Caco-2 (cell line): ENCODE results near the gene TMCO6. TPM values are rescaled to one million over a fixed set of nuclear protein-coding genes. Genes with fewer than 3 reads are reported as not detected.
"Not testable (repeated sequence)": the region's sequence is repeated elsewhere in the genome, so short reads cannot be mapped to it uniquely, and the experiment has no call there.

ENCODE experiments used
- Bru-seq: library from RNA; stranded (reverse); fragments of 400-500 nt; gene quantifications from one replicate; lab custom pipeline; 2021; lab: Mats Ljungman, UMichigan
- BruChase-seq, 2 experiments: library from RNA; stranded (reverse); fragments of 400-500 nt; gene quantifications; one replicate each; lab custom pipeline; 2021; lab: Mats Ljungman, UMichigan
- BruUV-seq: library from RNA; stranded (reverse); fragments of 400-500 nt; replicated peaks from 2 replicates; lab custom pipeline; 2021; lab: Mats Ljungman, UMichigan
- CTCF ChIA-PET: fragments of 300-600 bp; sonication (Branson Sonifier 250); formaldehyde crosslinking; loops from one replicate; lab custom pipeline; 2022; ENCODE audit warnings: antibody characterized with exemption; lab: Charles Lee
- POLR2A ChIA-PET: fragments of 300-600 bp; sonication (Branson Sonifier 250); formaldehyde crosslinking; loops from one replicate; lab custom pipeline; 2022; ENCODE audit warnings: antibody characterized with exemption; lab: Charles Lee
- DNase-seq, 2 experiments: peaks; one replicate each; pipeline versions ENCODE4 v3.0.0 to v3.0.0-alpha.2; 2020 to 2022
- H3K27me3 ChIP-seq: replicated peaks from 2 replicates; pipeline ENCODE4 v1.6.0; 2011; ENCODE audit warnings: low read length; ENCODE audit not compliant: control insufficient read depth, insufficient read depth
- H3K36me3 ChIP-seq: 2 replicates; pipeline ENCODE4 v1.5.1; 2011; ENCODE audit warnings: low read length; ENCODE audit not compliant: control insufficient read depth, insufficient read depth
- H3K4me1 ChIP-seq: fragments of 250-450 bp; sonication (Bioruptor Pico); 2 replicates; pipeline ENCODE4 v1.5.1; 2020; ENCODE audit warnings: mild to moderate bottlenecking
- H3K4me3 ChIP-seq: 2 replicates; pipeline ENCODE4 v1.5.1; 2011; ENCODE audit warnings: low read depth, mild to moderate bottlenecking, control low read depth, low read length
- H3K9me3 ChIP-seq: fragments of 250-450 bp; sonication (Bioruptor Pico); 2 replicates; pipeline ENCODE4 v1.5.1; 2020; ENCODE audit warnings: mild to moderate bottlenecking, moderate library complexity
- H3K27ac Mint-ChIP-seq: one replicate; pipeline ENCODE4 v1.8.0; 2022; ENCODE audit warnings: mixed read lengths; ENCODE audit not compliant: unreplicated experiment
- H3K27me3 Mint-ChIP-seq: one replicate; pipeline ENCODE4 v1.8.0; 2022; ENCODE audit warnings: mixed read lengths; ENCODE audit not compliant: insufficient read depth, unreplicated experiment
- H3K36me3 Mint-ChIP-seq: one replicate; pipeline ENCODE4 v1.8.0; 2022; ENCODE audit warnings: mild to moderate bottlenecking, mixed read lengths; ENCODE audit not compliant: insufficient read depth, unreplicated experiment
- H3K4me1 Mint-ChIP-seq: one replicate; pipeline ENCODE4 v1.8.0; 2022; ENCODE audit warnings: low read depth, mixed read lengths; ENCODE audit not compliant: unreplicated experiment
- H3K4me3 Mint-ChIP-seq: one replicate; pipeline ENCODE4 v1.8.0; 2022; ENCODE audit warnings: mild to moderate bottlenecking, moderate library complexity, mixed read lengths; ENCODE audit not compliant: unreplicated experiment
- H3K9me3 Mint-ChIP-seq: one replicate; pipeline ENCODE4 v1.8.0; 2022; ENCODE audit warnings: mixed read lengths; ENCODE audit not compliant: unreplicated experiment
- CTCF ChIP-seq, 2 experiments: fragments of 200-600 bp in 1 of 2; IDR thresholded peaks; 1 replicate in 1 of 2; 2 replicates in 1 of 2; pipeline versions ENCODE4 v1.5.1 to v1.8.0; 2011 to 2022; ENCODE audit warnings: antibody characterized with exemption in 1 of 2, control low read depth in 1 of 2, inconsistent platforms in 1 of 2, low read depth in 1 of 2, low read length in 1 of 2, mild to moderate bottlenecking in 1 of 2, moderate library complexity in 1 of 2; ENCODE audit not compliant: insufficient read depth in 1 of 2, severe bottlenecking in 1 of 2, unreplicated experiment in 1 of 2
- intact Hi-C: fragments of 100-400 bp; cut with micrococcal nuclease; formaldehyde crosslinking; loops from one replicate; pipeline ENCODE4 v1.10.0; 2022; ENCODE audit not compliant: unreplicated experiment
- long read RNA-seq: library from polyadenylated mRNA; stranded (forward); transcript quantifications from one replicate; pipeline ENCODE4 v2.0.0, GENCODE V29; 2022
- total RNA-seq: library from RNA; stranded (reverse); gene quantifications from 2 replicates; pipeline ENCODE4 v1.2.3, GENCODE V29; 2022

The TMCO6 gene
- 37.8 and 46.4 TPM in 2 replicates for total RNA-seq
- Bru-seq, nascent RNA, result percentile 84 among the genes with signal in this experiment
- percentile 78 among the genes with signal in this experiment for BruChase-seq, experiment 1, labeled RNA remaining after a 2-hour chase
- percentile 71 among the genes with signal in this experiment for BruChase-seq, experiment 2, labeled RNA remaining after a 6-hour chase
- long read RNA-seq, transcript TMCO6-203 (12 exons, 1,887 nt), result major isoform, 8 of 27 reads
- long read RNA-seq, partial matches to known transcripts, result 5 of 27 reads
- long read RNA-seq, other reads (novel, unspliced or antisense), result 14 of 27 reads

GRCh38 chr5:140639148-140639981, at the start of gene TMCO6:
TSS of gene TMCO6 (plus strand) at chr5:140639451. CDS start at chr5:140639528, 77 bp downstream.
- peaks cover 35% of the 10 kb centered on the region for H3K36me3 Mint-ChIP-seq
- no peaks in the 10 kb centered on the region for H3K27me3 Mint-ChIP-seq
- peak; percentile 74 to 77 for TF ChIP-seq CTCF (IDR thresholded peaks at IDR 0.05; ENCODE audit: insufficient read depth in 1 of 2, low read depth in 1 of 2, low read length in 1 of 2, severe bottlenecking in 1 of 2, unreplicated experiment in 1 of 2)
- intact Hi-C loops, result loop anchor here (1.0 to 5.0 kb wide), 10 partner anchors 8 to 282 kb away; partner anchors contain the start of genes ANKHD1, APBB3, EIF4EBP3 and IK
- peak within 1 kb of the TSS; percentile 83 for H3K4me3 Mint-ChIP-seq
- no peaks in the 10 kb centered on the region for H3K9me3 ChIP-seq
- H3K27ac Mint-ChIP-seq, result peak within 1 kb of the TSS; percentile 96
- peak within 1 kb of the TSS; percentile 96 for H3K4me3 ChIP-seq
- H3K9me3 Mint-ChIP-seq, result no peaks in the 10 kb centered on the region
- peak; percentile 97 to 98 for DNase-seq
- H3K36me3 ChIP-seq, result peaks cover 4% of the 10 kb centered on the region; the same call in 1 of the 2 replicates
- H3K4me1 ChIP-seq, result peaks cover 17% of the 10 kb centered on the region
- H3K27me3 ChIP-seq, result no peaks in the 10 kb centered on the region
- CTCF ChIA-PET, result interaction anchor here (0.6 to 2.9 kb wide), 3 partner anchors 8 to 1297 kb away, joined by 3 to 10 read pairs (median 5); partner anchors contain the start of genes EIF4EBP3, IK and NDUFA2
- H3K4me1 Mint-ChIP-seq, result peaks cover 27% of the 10 kb centered on the region
- BruUV-seq, result TSS peak; percentile 40
- POLR2A ChIA-PET, result interaction anchor here (0.6 to 2.7 kb wide), 9 partner anchors 8 to 237 kb away, joined by 3 to 26 read pairs (median 4); partner anchors contain the start of genes EIF4EBP3, IK, NDUFA2 and SRA1

- no peak for DNase-seq
- no peak overlapping the region for H3K27ac Mint-ChIP-seq
- H3K4me1 Mint-ChIP-seq, result no peaks in the 10 kb centered on the region
- TF ChIP-seq CTCF (IDR thresholded peaks at IDR 0.05; ENCODE audit: insufficient read depth in 1 of 2, low read depth in 1 of 2, low read length in 1 of 2, severe bottlenecking in 1 of 2, unreplicated experiment in 1 of 2), result no peak
- no peak overlapping the region for H3K4me3 Mint-ChIP-seq
- no peaks in the 10 kb centered on the region for H3K4me1 ChIP-seq
- no peak overlapping the region for H3K4me3 ChIP-seq
- no TSS peak for BruUV-seq
- H3K9me3 ChIP-seq, result no peaks in the 10 kb centered on the region
- ChIA-PET CTCF (no interaction called here), POLR2A (interaction anchor here (0.6 kb wide), 1 partner anchor 588 kb away, joined by 3 read pairs; no protein-coding TSS in a partner anchor)
- H3K36me3 ChIP-seq, result no peaks in the 10 kb centered on the region
- no peaks in the 10 kb centered on the region for H3K9me3 Mint-ChIP-seq
- H3K27me3 Mint-ChIP-seq, result no peaks in the 10 kb centered on the region
- intact Hi-C loops, result no loop called here
- no peaks in the 10 kb centered on the region for H3K27me3 ChIP-seq
- H3K36me3 Mint-ChIP-seq, result no peaks in the 10 kb centered on the region
Observed at GRCh38 chr5:140590861-140591260, 48.4 kb upstream of the TMCO6 start.

GRCh38 chr5:140591747-140592372, 47.4 kb upstream of the TMCO6 start:
- no peaks in the 10 kb centered on the region for H3K9me3 ChIP-seq
- Mint-ChIP-seq H3K4me3 (no peak overlapping the region), H3K36me3 (no peaks in the 10 kb centered on the region), H3K4me1 (no peaks in the 10 kb centered on the region), H3K9me3 (no peaks in the 10 kb centered on the region), H3K27ac (no peak overlapping the region), H3K27me3 (no peaks in the 10 kb centered on the region)
- TF ChIP-seq CTCF (IDR thresholded peaks at IDR 0.05; ENCODE audit: insufficient read depth in 1 of 2, low read depth in 1 of 2, low read length in 1 of 2, severe bottlenecking in 1 of 2, unreplicated experiment in 1 of 2), result no peak
- H3K27me3 ChIP-seq, result no peaks in the 10 kb centered on the region
- intact Hi-C loops, result no loop called here
- ChIA-PET POLR2A (no interaction called here), CTCF (no interaction called here)
- no peak overlapping the region for H3K4me3 ChIP-seq
- BruUV-seq, result no TSS peak
- no peaks in the 10 kb centered on the region for H3K36me3 ChIP-seq
- DNase-seq, result no peak
- H3K4me1 ChIP-seq, result no peaks in the 10 kb centered on the region

GRCh38 chr5:140593070-140593469, 46.2 kb upstream of the TMCO6 start:
- H3K36me3 Mint-ChIP-seq, H3K27me3 Mint-ChIP-seq, H3K4me1 ChIP-seq, H3K36me3 ChIP-seq, intact Hi-C loops, H3K4me3 ChIP-seq, DNase-seq, H3K9me3 Mint-ChIP-seq, POLR2A ChIA-PET, BruUV-seq, H3K4me1 Mint-ChIP-seq, H3K27me3 ChIP-seq, H3K9me3 ChIP-seq, CTCF ChIA-PET, H3K4me3 Mint-ChIP-seq, H3K27ac Mint-ChIP-seq: not testable (repeated sequence)
